GM23338 (cell line): Measurements from ENCODE around the gene NBAS.

Source experiments
- CTCF ChIP-seq, 2 experiments: fragments of 200-600 bp in 1 of 2; sonication (generic) in 1 of 2; conservative IDR thresholded peaks; 2 replicates each; pipeline versions ENCODE4 v1.5.1 to v1.6.1; 2016 to 2017; ENCODE audit warnings: antibody characterized with exemption in 2 of 2, low read depth in 2 of 2, mild to moderate bottlenecking in 2 of 2, moderate library complexity in 1 of 2
- ETS1 ChIP-seq: IDR thresholded peaks from 2 replicates; pipeline ENCODE4 v1.6.1; 2016; ENCODE audit warnings: antibody characterized with exemption
- EZH2 ChIP-seq: fragments of 200-600 bp; sonication (generic); IDR thresholded peaks from one replicate; pipeline ENCODE4 v1.8.0; 2017; ENCODE audit warnings: antibody characterized with exemption, mild to moderate bottlenecking, low read depth; ENCODE audit not compliant: unreplicated experiment
- EZH2phosphoT487 ChIP-seq: fragments of 200-600 bp; sonication (generic); IDR thresholded peaks from one replicate; pipeline ENCODE4 v1.8.1; 2018; ENCODE audit warnings: antibody characterized with exemption; ENCODE audit not compliant: unreplicated experiment
- POLR2AphosphoS5 ChIP-seq: IDR thresholded peaks from 2 replicates; pipeline ENCODE4 v1.6.1; 2016; ENCODE audit warnings: antibody characterized with exemption, low read depth
- REST ChIP-seq: IDR thresholded peaks from one replicate; pipeline ENCODE4 v1.6.1; 2018; ENCODE audit warnings: antibody characterized with exemption; ENCODE audit not compliant: unreplicated experiment

- no peak for TF ChIP-seq CTCF (conservative IDR thresholded peaks at IDR 0.05; ENCODE audit: low read depth in 2 of 2)
- TF ChIP-seq ETS1 = no peak
- no peak for TF ChIP-seq POLR2AphosphoS5
- TF ChIP-seq REST = no peak
- TF ChIP-seq EZH2 = no peak
- TF ChIP-seq EZH2phosphoT487 = no peak
Observed at GRCh38 chr2:15485949-15486348, 75.2 kb downstream of the NBAS start.
